HEK293 (cell line): ENCODE measurements around the gene SOX18.

Experiments used
- CTCF ChIP-seq: fragments of 450-650 bp; formaldehyde crosslinking; IDR thresholded peaks from 2 replicates; pipeline ENCODE4 v1.5.1; 2016; ENCODE audit warnings: missing biosample characterization, missing genetic modification characterization
- KLF16 ChIP-seq: fragments of 450-650 bp; formaldehyde crosslinking; IDR thresholded peaks from 2 replicates; pipeline ENCODE4 v1.5.1; 2017; ENCODE audit warnings: missing biosample characterization, missing genetic modification characterization
- TCF7L2 ChIP-seq: IDR thresholded peaks from 2 replicates; pipeline ENCODE4 v1.6.1; 2011; ENCODE audit warnings: low read depth, mild to moderate bottlenecking, inconsistent platforms, low read length, moderate library complexity, borderline replicate concordance
- ZBTB49 ChIP-seq: fragments of 450-650 bp; formaldehyde crosslinking; IDR thresholded peaks from 2 replicates; pipeline ENCODE4 v1.5.1; 2016; ENCODE audit warnings: missing biosample characterization, missing genetic modification characterization, low read depth
- ZFP41 ChIP-seq: fragments of 450-650 bp; formaldehyde crosslinking; IDR thresholded peaks from 2 replicates; pipeline ENCODE4 v1.5.1; 2016; ENCODE audit warnings: missing biosample characterization, missing genetic modification characterization, borderline replicate concordance
- ZNF266 ChIP-seq: fragments of 450-650 bp; formaldehyde crosslinking; IDR thresholded peaks from 2 replicates; pipeline ENCODE4 v1.5.1; 2016; ENCODE audit warnings: missing biosample characterization, missing genetic modification characterization, low read depth

GRCh38 chr20:64003960-64004725, 45.3 kb downstream of the SOX18 start:
- TF ChIP-seq CTCF (no peak), TCF7L2 (no peak), KLF16 (tag by site-specific recombination) (no peak), ZFP41 (no peak), ZBTB49 (tag by site-specific recombination) (no peak), ZNF266 (tag by site-specific recombination) (no peak)
